Epidermal melanocyte (primary cell): ENCODE results near the gene CPSF4.
A peak's percentile ranks its signal among the peaks of the same experiment; 100 is the strongest.
"Not testable (repeated sequence)": the region's sequence is repeated elsewhere in the genome, so short reads cannot be mapped to it uniquely, and the experiment has no call there.

Experiments
- DNase-seq: peaks from one replicate; pipeline ENCODE4 v3.0.0; 2011; ENCODE audit warnings: low spot score; ENCODE audit not compliant: insufficient read length

Gene CPSF4

GRCh38 chr7:99489235-99489634 lies 50.5 kb downstream of the CPSF4 start:
- DNase-seq = no peak

DNA sequence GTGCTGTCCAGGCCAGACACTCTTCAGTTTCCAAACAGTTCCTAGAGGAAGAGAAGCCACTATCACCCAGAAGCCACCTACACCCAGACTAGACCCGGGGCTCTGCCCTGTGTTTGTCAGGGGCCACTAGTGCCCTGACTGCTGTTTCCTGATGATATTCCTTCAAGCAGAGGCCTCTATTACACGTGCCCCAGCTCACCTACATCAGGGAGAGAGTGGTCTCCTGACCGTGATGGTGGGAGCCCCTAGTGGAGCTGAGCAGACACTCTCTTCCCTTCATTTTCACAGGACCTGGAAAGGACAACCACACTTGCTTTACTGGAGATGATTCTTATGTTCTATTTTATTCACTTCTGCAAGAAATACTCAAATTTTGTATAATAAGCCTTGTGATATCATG lies 52.1 kb downstream of the CPSF4 start:
- DNase-seq = no peak

GRCh38 chr7:99493823-99494222 lies 55.1 kb downstream of the CPSF4 start:
- no peak for DNase-seq

DNA sequence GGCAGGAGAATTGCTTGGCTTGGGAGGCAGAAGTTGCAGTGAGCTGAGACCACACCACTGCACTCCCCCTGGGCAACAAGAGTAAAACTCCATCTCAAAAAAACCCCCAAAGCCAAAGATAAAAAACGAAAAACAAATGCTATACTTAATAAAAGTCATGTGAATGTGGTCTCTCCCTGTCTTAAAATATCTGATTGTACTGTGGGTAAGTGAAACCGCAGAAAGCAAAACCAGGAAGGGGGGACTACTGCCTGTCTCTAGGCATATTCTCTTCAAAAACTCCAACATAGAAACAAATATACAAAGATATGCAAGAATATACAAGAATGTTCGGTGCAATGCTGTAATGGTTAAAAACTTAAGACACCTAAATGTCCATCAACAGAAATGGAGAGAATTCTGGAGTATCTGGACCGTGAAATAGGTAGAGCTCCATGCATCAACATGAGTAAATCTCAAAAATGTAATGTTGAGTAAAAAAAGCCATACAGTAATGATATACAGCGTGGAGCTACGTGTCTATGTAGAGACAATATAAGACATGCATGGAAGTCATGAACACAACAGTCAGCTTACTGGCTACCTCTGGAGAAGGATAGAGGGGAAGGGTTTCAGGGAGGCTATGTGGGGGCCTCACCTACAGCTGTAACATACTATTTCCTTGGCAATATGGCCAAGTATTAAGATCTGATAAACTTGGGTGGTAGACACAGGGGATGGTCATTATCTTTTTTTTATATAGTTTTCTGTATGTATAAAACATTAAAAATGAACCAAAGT lies 59.2 kb downstream of the CPSF4 start:
- DNase-seq = no peak

DNA sequence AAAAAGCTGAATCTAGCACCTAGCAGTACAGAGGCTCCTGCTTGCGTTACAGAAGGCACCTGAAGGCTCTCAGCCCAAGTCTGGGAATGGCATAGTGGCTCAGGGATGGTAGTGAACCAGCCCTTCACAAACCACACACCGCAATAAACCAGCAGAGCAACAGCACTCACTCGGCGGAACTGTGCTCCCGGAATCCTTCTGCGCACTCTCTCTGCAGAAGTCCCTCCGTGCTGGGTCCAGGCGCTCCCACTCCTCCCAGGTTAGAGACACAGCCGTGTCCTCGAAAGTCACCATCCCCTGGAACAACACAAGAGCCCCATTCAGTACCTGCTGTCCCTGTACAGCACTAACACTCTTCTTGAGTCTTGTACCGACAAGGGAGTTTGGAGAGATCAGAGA lies 59.8 kb downstream of the CPSF4 start:
- DNase-seq = no peak

GRCh38 chr7:99499371-99499720 lies 60.6 kb downstream of the CPSF4 start:
- no peak for DNase-seq

- peak; percentile 89 for DNase-seq
Observed at GRCh38 chr7:99499721-99500636, 61.2 kb downstream of the CPSF4 start, which contains the start of gene ZNF394. Gene ZNF394 (minus strand): TSS chr7:99500281. CDS start chr7:99500093, 188 bp downstream.

GRCh38 chr7:99500637-99501009 lies 61.9 kb downstream of the CPSF4 start:
- no peak for DNase-seq

DNA sequence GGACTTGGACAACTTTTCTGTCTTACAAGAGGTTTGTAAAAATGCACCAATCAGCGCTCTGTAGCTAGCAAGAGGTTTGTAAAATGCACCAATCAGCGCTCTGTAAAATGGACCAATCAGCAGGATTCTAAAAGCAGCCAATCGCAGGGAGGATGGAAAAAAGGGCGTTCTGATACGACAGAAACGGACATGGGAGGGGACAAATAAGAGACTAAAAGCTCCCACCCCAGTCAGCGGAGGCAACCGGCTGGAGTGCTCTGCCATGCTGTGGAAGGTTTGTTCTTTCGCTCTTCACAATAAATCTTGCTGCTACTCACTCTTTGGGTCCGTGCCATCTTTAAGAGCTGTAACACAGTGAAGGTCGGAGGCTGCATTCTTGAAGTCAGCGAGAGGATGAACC lies 62.5 kb downstream of the CPSF4 start:
- not testable (repeated sequence) for DNase-seq

- DNase-seq = peak; percentile 96
Observed at GRCh38 chr7:99504281-99504602, 65.5 kb downstream of the CPSF4 start.

DNA sequence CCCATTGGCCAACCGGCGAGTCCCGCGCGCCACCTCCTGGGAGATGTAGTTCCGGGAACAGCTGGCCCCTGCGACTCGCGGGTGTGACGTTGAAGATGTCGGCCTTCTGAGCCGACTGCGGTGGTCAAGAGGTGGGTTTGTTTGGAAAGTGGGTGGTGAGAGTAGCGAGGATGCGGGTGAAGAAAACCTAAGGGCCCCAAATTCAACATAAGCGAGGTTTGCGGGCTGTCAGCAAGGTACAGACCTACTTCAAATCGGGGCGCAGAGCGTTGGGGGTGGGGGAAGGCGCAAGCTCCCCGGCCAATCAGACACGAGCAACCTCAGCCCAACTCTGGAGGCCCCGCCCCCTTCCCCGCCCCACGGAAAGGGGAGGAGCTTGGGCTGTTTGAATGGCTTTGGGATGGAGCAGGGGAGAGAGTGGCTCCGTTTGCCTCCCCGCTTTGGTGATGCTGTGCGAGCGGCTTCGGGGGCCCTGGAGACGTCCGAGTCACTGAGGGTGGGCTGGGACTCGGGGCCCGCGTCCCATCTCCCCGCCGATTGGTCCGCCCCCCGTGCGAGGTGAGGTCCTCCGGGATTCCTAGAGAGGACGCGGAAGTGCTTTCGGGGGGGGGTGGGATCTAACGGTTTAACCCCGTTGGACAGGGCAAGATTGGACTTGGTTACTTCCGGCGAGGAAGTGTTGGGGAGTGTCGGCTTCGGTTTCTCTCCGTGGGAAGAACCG lies 66.0 kb downstream of the CPSF4 start, which contains the start of gene ZKSCAN5:
ZKSCAN5 (plus strand) TSS at position 60 of the 721 bp plus-strand sequence. CDS start 1,383 bp downstream, outside the sequence.
- DNase-seq = peak; percentile 94

DNA sequence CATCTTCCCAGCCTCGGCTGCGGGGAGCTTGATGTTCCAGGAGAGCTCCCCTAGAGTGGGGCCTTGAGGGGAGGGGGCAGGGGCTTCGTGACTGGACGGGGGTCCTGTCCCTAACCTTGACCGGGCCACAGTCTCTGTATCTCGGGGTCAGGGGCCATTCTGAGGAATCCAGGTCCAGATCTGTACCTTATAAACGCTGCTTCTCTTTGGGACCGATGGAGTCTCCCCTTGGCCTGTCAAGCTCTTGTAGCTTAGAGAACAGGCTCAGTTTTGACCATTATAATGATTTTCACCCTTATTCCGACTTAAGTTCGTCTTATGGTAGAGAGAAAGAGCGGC lies 66.5 kb downstream of the CPSF4 start:
- DNase-seq = no peak
